ENCODE results near the gene ALOX15B. TPM values are rescaled to one million over a fixed set of nuclear protein-coding genes. Genes with fewer than 3 reads are reported as not detected.

ALOX15B gene
- total RNA-seq, 1 experiment from 2014 or later, result 0.30 TPM

GRCh38 chr17:8067806-8068205 lies 28.9 kb downstream of the ALOX15B start:
- intact Hi-C loops (cut with micrococcal nuclease), result no loop called here
- no peaks in the 10 kb centered on the region for H3K4me1 ChIP-seq (ENCODE audit: control insufficient read depth in 1 of 2, insufficient read depth in 2 of 2, low read length in 2 of 2)
- no peaks in the 10 kb centered on the region for H3K27me3 ChIP-seq (ENCODE audit: insufficient read depth, low read length)
- ChIA-PET CTCF (interaction anchor here (1.6 kb wide), 1 partner anchor 11 kb away, joined by 4 read pairs; no protein-coding TSS in a partner anchor), POLR2A (no interaction called here), RAD21 (ENCODE audit: low non-redundant PET in 1 of 2, low total read pairs in 2 of 2, uncharacterized antibody in 2 of 2, unreplicated experiment in 2 of 2) (no interaction called here)
- no peaks in the 10 kb centered on the region for H3K36me3 ChIP-seq (ENCODE audit: control insufficient read depth in 1 of 2, insufficient read depth in 2 of 2, low read length in 2 of 2)
- no peaks in the 10 kb centered on the region for H3K9me2 ChIP-seq (ENCODE audit: insufficient read depth)
- no TSS peak for BruUV-seq (replicated peaks)
- no peak overlapping the region for H3K27ac ChIP-seq (ENCODE audit: low read depth, low read length)
- H4K20me1 ChIP-seq (ENCODE audit: insufficient read depth), result no peaks in the 10 kb centered on the region
- no peak overlapping the region for H2AFZ ChIP-seq (ENCODE audit: low read depth, low read length, poor library complexity, severe bottlenecking)
- H3K9me3 ChIP-seq (ENCODE audit: control insufficient read depth in 1 of 2, insufficient read depth in 1 of 2, low read depth in 1 of 2, low read length in 2 of 2), result no peaks in the 10 kb centered on the region
- no peak overlapping the region for H3K4me2 ChIP-seq (ENCODE audit: low read length)
- no peak overlapping the region for H3K9ac ChIP-seq (ENCODE audit: low read length)
- TF ChIP-seq, protein P1, sequence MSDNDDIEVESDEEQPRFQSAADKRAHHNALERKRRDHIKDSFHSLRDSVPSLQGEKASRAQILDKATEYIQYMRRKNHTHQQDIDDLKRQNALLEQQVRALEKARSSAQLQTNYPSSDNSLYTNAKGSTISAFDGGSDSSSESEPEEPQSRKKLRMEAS (IDR thresholded peaks at IDR 0.05), result no peak
- TF ChIP-seq REST (IDR thresholded peaks at IDR 0.05; ENCODE audit: low read depth) (no peak), FOSL1 (IDR thresholded peaks at IDR 0.05; ENCODE audit: low read depth) (no peak), SP1 (IDR thresholded peaks at IDR 0.05; ENCODE audit: low read depth) (no peak), SIN3A (IDR thresholded peaks at IDR 0.05; ENCODE audit: low read depth) (no peak), EGR1 (IDR thresholded peaks at IDR 0.05; ENCODE audit: low read depth) (no peak), CBX3 (IDR thresholded peaks at IDR 0.05; ENCODE audit: low read depth) (no peak), SRF (IDR thresholded peaks at IDR 0.05; ENCODE audit: low read depth) (no peak), CEBPB (IDR thresholded peaks at IDR 0.05; ENCODE audit: low read depth) (no peak), EZH2 (IDR thresholded peaks at IDR 0.05) (no peak), EZH2phosphoT487 (IDR thresholded peaks at IDR 0.05; ENCODE audit: borderline replicate concordance) (no peak), ZBTB33 (IDR thresholded peaks at IDR 0.05; ENCODE audit: extremely low read depth, insufficient replicate concordance, low read length) (no peak), ZFX (IDR thresholded peaks at IDR 0.05) (no peak)
- TF ChIP-seq, protein P2, sequence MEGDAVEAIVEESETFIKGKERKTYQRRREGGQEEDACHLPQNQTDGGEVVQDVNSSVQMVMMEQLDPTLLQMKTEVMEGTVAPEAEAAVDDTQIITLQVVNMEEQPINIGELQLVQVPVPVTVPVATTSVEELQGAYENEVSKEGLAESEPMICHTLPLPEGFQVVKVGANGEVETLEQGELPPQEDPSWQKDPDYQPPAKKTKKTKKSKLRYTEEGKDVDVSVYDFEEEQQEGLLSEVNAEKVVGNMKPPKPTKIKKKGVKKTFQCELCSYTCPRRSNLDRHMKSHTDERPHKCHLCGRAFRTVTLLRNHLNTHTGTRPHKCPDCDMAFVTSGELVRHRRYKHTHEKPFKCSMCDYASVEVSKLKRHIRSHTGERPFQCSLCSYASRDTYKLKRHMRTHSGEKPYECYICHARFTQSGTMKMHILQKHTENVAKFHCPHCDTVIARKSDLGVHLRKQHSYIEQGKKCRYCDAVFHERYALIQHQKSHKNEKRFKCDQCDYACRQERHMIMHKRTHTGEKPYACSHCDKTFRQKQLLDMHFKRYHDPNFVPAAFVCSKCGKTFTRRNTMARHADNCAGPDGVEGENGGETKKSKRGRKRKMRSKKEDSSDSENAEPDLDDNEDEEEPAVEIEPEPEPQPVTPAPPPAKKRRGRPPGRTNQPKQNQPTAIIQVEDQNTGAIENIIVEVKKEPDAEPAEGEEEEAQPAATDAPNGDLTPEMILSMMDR (IDR thresholded peaks at IDR 0.05 in 2 of 3, conservative IDR thresholded peaks at IDR 0.05 in 1 of 3; ENCODE audit: borderline replicate concordance in 1 of 3, insufficient read depth in 1 of 3, low read depth in 2 of 3, low read length in 2 of 3), result no peak
- DNase-seq (ENCODE audit: low read depth, low spot score), result no peak
- no peaks in the 10 kb centered on the region for H3K79me2 ChIP-seq (ENCODE audit: insufficient read depth, low read length)
- no peak overlapping the region for H3K4me3 ChIP-seq (replicated peaks in 1 of 2; ENCODE audit: low read depth in 1 of 2, low read length in 2 of 2)
- no peak for ATAC-seq

All from HCT116 (cell line).